Activated CD4-positive, alpha-beta T cell treated with anti-CD3 and anti-CD28 coated beads, Interleukin-2, amount 10 ng/mL, durations not matched to agents 7 days and 5 days (primary cell): ENCODE results near the gene KRTAP20-4. TPM values are rescaled to one million over a fixed set of nuclear protein-coding genes. Genes with fewer than 3 reads are reported as not detected.

ENCODE experiments used
- CTCF ChIA-PET: fragments of 350-600 bp; sonication (Branson Sonifier 250); formaldehyde crosslinking; loops from one replicate; lab custom pipeline; 2021; ENCODE audit warnings: antibody characterized with exemption; lab: Charles Lee
- POLR2A ChIA-PET: fragments of 350-600 bp; sonication (Branson Sonifier 250); formaldehyde crosslinking; loops from one replicate; lab custom pipeline; 2021; ENCODE audit warnings: antibody characterized with exemption; lab: Charles Lee
- DNase-seq: peaks from one replicate; pipeline ENCODE4 v3.0.0-alpha.2; 2020
- H3K27ac Mint-ChIP-seq: one replicate; pipeline ENCODE4 v1.8.0; 2021; ENCODE audit warnings: mild to moderate bottlenecking, moderate library complexity, mixed read lengths
- H3K27me3 Mint-ChIP-seq: one replicate; pipeline ENCODE4 v1.8.0; 2021; ENCODE audit warnings: mixed read lengths
- H3K36me3 Mint-ChIP-seq: one replicate; pipeline ENCODE4 v1.8.0; 2021; ENCODE audit warnings: low read depth, mixed read lengths
- H3K4me1 Mint-ChIP-seq: one replicate; pipeline ENCODE4 v1.8.0; 2021; ENCODE audit warnings: mixed read lengths
- H3K4me3 Mint-ChIP-seq: one replicate; pipeline ENCODE4 v1.8.0; 2021; ENCODE audit warnings: mild to moderate bottlenecking, moderate library complexity, mixed read lengths
- H3K9me3 Mint-ChIP-seq: one replicate; pipeline ENCODE4 v1.8.0; 2021; ENCODE audit warnings: mixed read lengths
- total RNA-seq, 2 experiments: library from RNA; stranded (reverse); gene quantifications; one replicate each; pipeline ENCODE4 v1.2.3, GENCODE V29; 2021

KRTAP20-4 gene
- total RNA-seq, 2 experiments from 2014 or later = not detected

- H3K9me3 Mint-ChIP-seq = no peaks in the 10 kb centered on the region
- H3K36me3 Mint-ChIP-seq = no peaks in the 10 kb centered on the region
- H3K27me3 Mint-ChIP-seq = peaks cover 2% of the 10 kb centered on the region
- no peak overlapping the region for H3K4me3 Mint-ChIP-seq
- CTCF ChIA-PET = no interaction called here
- no peak overlapping the region for H3K27ac Mint-ChIP-seq
- POLR2A ChIA-PET = no interaction called here
- no peak for DNase-seq
- no peaks in the 10 kb centered on the region for H3K4me1 Mint-ChIP-seq
Observed at GRCh38 chr21:30620080-30620479, 347 bp upstream of the KRTAP20-4 start.

GRCh38 chr21:30623362-30623761 lies 2.9 kb downstream of the KRTAP20-4 start:
- ChIA-PET POLR2A (no interaction called here), CTCF (interaction anchor here (0.6 kb wide), 1 partner anchor 18 kb away, joined by 3 read pairs; no protein-coding TSS in a partner anchor)
- no peak for DNase-seq
- no peaks in the 10 kb centered on the region for H3K36me3 Mint-ChIP-seq
- H3K27ac Mint-ChIP-seq = no peak overlapping the region
- peaks cover 3% of the 10 kb centered on the region for H3K9me3 Mint-ChIP-seq
- no peak overlapping the region for H3K4me3 Mint-ChIP-seq
- no peaks in the 10 kb centered on the region for H3K27me3 Mint-ChIP-seq
- H3K4me1 Mint-ChIP-seq = no peaks in the 10 kb centered on the region

GRCh38 chr21:30625449-30626165 lies 5.2 kb downstream of the KRTAP20-4 start:
- Mint-ChIP-seq H3K4me1 (no peaks in the 10 kb centered on the region), H3K36me3 (no peaks in the 10 kb centered on the region), H3K27me3 (no peaks in the 10 kb centered on the region), H3K27ac (no peak overlapping the region), H3K4me3 (no peak overlapping the region), H3K9me3 (peaks cover 3% of the 10 kb centered on the region)
- DNase-seq = no peak
- ChIA-PET POLR2A (no interaction called here), CTCF (no interaction called here)

- Mint-ChIP-seq H3K4me3 (no peak overlapping the region), H3K36me3 (no peaks in the 10 kb centered on the region), H3K27me3 (no peaks in the 10 kb centered on the region), H3K9me3 (peaks cover 3% of the 10 kb centered on the region), H3K27ac (no peak overlapping the region), H3K4me1 (no peaks in the 10 kb centered on the region)
- POLR2A ChIA-PET = no interaction called here
- no peak for DNase-seq
- CTCF ChIA-PET = interaction anchor here (0.7 to 0.8 kb wide), 2 partner anchors 55 to 214 kb away, joined by 3 to 5 read pairs; no protein-coding TSS in a partner anchor
Observed at GRCh38 chr21:30628109-30628508, 7.7 kb downstream of the KRTAP20-4 start.

- no peaks in the 10 kb centered on the region for H3K27me3 Mint-ChIP-seq
- H3K27ac Mint-ChIP-seq = no peak overlapping the region
- no peaks in the 10 kb centered on the region for H3K36me3 Mint-ChIP-seq
- DNase-seq = no peak
- ChIA-PET CTCF (interaction anchor here (0.8 kb wide), 1 partner anchor 213 kb away, joined by 5 read pairs; no protein-coding TSS in a partner anchor), POLR2A (no interaction called here)
- no peak overlapping the region for H3K4me3 Mint-ChIP-seq
- no peaks in the 10 kb centered on the region for H3K4me1 Mint-ChIP-seq
- peaks cover 3% of the 10 kb centered on the region for H3K9me3 Mint-ChIP-seq
Observed at GRCh38 chr21:30629200-30629599, 8.8 kb downstream of the KRTAP20-4 start.

GRCh38 chr21:30634906-30635305 lies 14.5 kb downstream of the KRTAP20-4 start, which contains the start of gene KRTAP20-2:
KRTAP20-2 (plus strand) TSS chr21:30635206; CDS start chr21:30635264, 58 bp downstream.
- Mint-ChIP-seq H3K4me1 (no peaks in the 10 kb centered on the region), H3K4me3 (no peak within 1 kb of the TSS), H3K27ac (no peak within 1 kb of the TSS), H3K36me3 (no peaks in the 10 kb centered on the region), H3K9me3 (no peaks in the 10 kb centered on the region), H3K27me3 (no peaks in the 10 kb centered on the region)
- DNase-seq = no peak
- POLR2A ChIA-PET = no interaction called here
- CTCF ChIA-PET = no interaction called here

- Mint-ChIP-seq H3K27me3 (no peaks in the 10 kb centered on the region), H3K4me3 (no peak overlapping the region), H3K4me1 (no peaks in the 10 kb centered on the region), H3K36me3 (no peaks in the 10 kb centered on the region), H3K27ac (no peak overlapping the region), H3K9me3 (no peaks in the 10 kb centered on the region)
- ChIA-PET POLR2A (no interaction called here), CTCF (no interaction called here)
- DNase-seq = no peak
Observed at GRCh38 chr21:30638686-30639085, 18.3 kb downstream of the KRTAP20-4 start.

- Mint-ChIP-seq H3K27me3 (peaks cover 2% of the 10 kb centered on the region), H3K27ac (no peak within 1 kb of the TSS), H3K4me3 (no peak within 1 kb of the TSS), H3K36me3 (no peaks in the 10 kb centered on the region), H3K4me1 (no peaks in the 10 kb centered on the region), H3K9me3 (no peaks in the 10 kb centered on the region)
- DNase-seq = no peak
- POLR2A ChIA-PET = no interaction called here
- CTCF ChIA-PET = no interaction called here
Observed at GRCh38 chr21:30642564-30642963, 22.1 kb downstream of the KRTAP20-4 start, which contains the start of gene KRTAP20-3. KRTAP20-3 (plus strand) TSS chr21:30642864.

GRCh38 chr21:30646904-30647414 lies 26.5 kb downstream of the KRTAP20-4 start:
- no peaks in the 10 kb centered on the region for H3K9me3 Mint-ChIP-seq
- peaks cover 2% of the 10 kb centered on the region for H3K27me3 Mint-ChIP-seq
- no peak overlapping the region for H3K4me3 Mint-ChIP-seq
- no peak overlapping the region for H3K27ac Mint-ChIP-seq
- no peaks in the 10 kb centered on the region for H3K4me1 Mint-ChIP-seq
- POLR2A ChIA-PET = no interaction called here
- CTCF ChIA-PET = no interaction called here
- no peaks in the 10 kb centered on the region for H3K36me3 Mint-ChIP-seq
- DNase-seq = no peak

GRCh38 chr21:30652891-30653290 lies 32.5 kb downstream of the KRTAP20-4 start:
- H3K9me3 Mint-ChIP-seq = no peaks in the 10 kb centered on the region
- H3K4me3 Mint-ChIP-seq = no peak overlapping the region
- no peaks in the 10 kb centered on the region for H3K4me1 Mint-ChIP-seq
- CTCF ChIA-PET = no interaction called here
- POLR2A ChIA-PET = no interaction called here
- no peaks in the 10 kb centered on the region for H3K27me3 Mint-ChIP-seq
- no peak overlapping the region for H3K27ac Mint-ChIP-seq
- DNase-seq = no peak
- H3K36me3 Mint-ChIP-seq = no peaks in the 10 kb centered on the region

- H3K4me1 Mint-ChIP-seq = no peaks in the 10 kb centered on the region
- ChIA-PET POLR2A (no interaction called here), CTCF (interaction anchor here (1.1 kb wide), 1 partner anchor 35 kb away, joined by 3 read pairs; no protein-coding TSS in a partner anchor)
- no peaks in the 10 kb centered on the region for H3K27me3 Mint-ChIP-seq
- DNase-seq = no peak
- no peaks in the 10 kb centered on the region for H3K36me3 Mint-ChIP-seq
- no peak overlapping the region for H3K4me3 Mint-ChIP-seq
- H3K27ac Mint-ChIP-seq = no peak overlapping the region
- H3K9me3 Mint-ChIP-seq = peaks cover 9% of the 10 kb centered on the region
Observed at GRCh38 chr21:30668776-30669175, 48.3 kb downstream of the KRTAP20-4 start.
